ENCODE data around the gene MOCS3. TPM values are rescaled to one million over a fixed set of nuclear protein-coding genes. Genes with fewer than 3 reads are reported as not detected.
A peak's percentile ranks its signal among the peaks of the same experiment; 100 is the strongest.

MOCS3 gene
- total and polyA plus RNA-seq, 2 of the 13 experiments (the other 11 are each of a cell fraction or from before 2014, with no cell fraction given) = 3.7 to 8.4 TPM

- no peak for TF ChIP-seq ZMAT3 (CRISPR knock-in tag; conservative IDR thresholded peaks at IDR 0.05)
- TF ChIP-seq SSRP1 (CRISPR knock-in tag; IDR thresholded peaks at IDR 0.05) = no peak
- no peak for TF ChIP-seq ZIK1 (CRISPR knock-in tag; IDR thresholded peaks at IDR 0.05; ENCODE audit: borderline replicate concordance, low read depth)
- TF ChIP-seq MAFG (CRISPR knock-in tag; IDR thresholded peaks at IDR 0.05) = no peak
- no peak for TF ChIP-seq ZBTB10 (CRISPR knock-in tag; IDR thresholded peaks at IDR 0.05; ENCODE audit: borderline replicate concordance)
- TF ChIP-seq FLYWCH1 (CRISPR knock-in tag; IDR thresholded peaks at IDR 0.05) = no peak
- TF ChIP-seq KAT2B (IDR thresholded peaks at IDR 0.05; ENCODE audit: borderline replicate concordance, low read depth, low read length) = no peak
- 0 out of 2 replicates have a peak, but pooled peaks have one; percentile 18 for TF ChIP-seq PHF21A (CRISPR knock-in tag; IDR thresholded peaks at IDR 0.05)
- no peak for TF ChIP-seq RFX3 (CRISPR knock-in tag; IDR thresholded peaks at IDR 0.05)
- TF ChIP-seq SAFB2 (CRISPR knock-in tag; IDR thresholded peaks at IDR 0.05; ENCODE audit: borderline replicate concordance, low read depth) = no peak
- no peak for TF ChIP-seq ZNF230 (CRISPR knock-in tag; IDR thresholded peaks at IDR 0.05)
- peak; percentile 61 for TF ChIP-seq TBL1XR1 (IDR thresholded peaks at IDR 0.05; ENCODE audit: borderline replicate concordance, low read length, partially characterized antibody)
- no peak for TF ChIP-seq FOXC1 (CRISPR knock-in tag; IDR thresholded peaks at IDR 0.05; ENCODE audit: borderline replicate concordance)
- TF ChIP-seq ZNF7 (CRISPR knock-in tag; IDR thresholded peaks at IDR 0.05) = no peak
- TF ChIP-seq ZNF432 (CRISPR knock-in tag; IDR thresholded peaks at IDR 0.05; ENCODE audit: borderline replicate concordance) = no peak
- no peak for TF ChIP-seq RELA (CRISPR knock-in tag; IDR thresholded peaks at IDR 0.05)
- no peak for TF ChIP-seq SMAD1 (CRISPR knock-in tag; IDR thresholded peaks at IDR 0.05; ENCODE audit: borderline replicate concordance, low read depth)
- TF ChIP-seq GMEB1 (CRISPR knock-in tag; IDR thresholded peaks at IDR 0.05; ENCODE audit: borderline replicate concordance) = no peak
Observed at GRCh38 chr20:50992733-50993457, 34.3 kb downstream of the MOCS3 start (continued).

Measured in HepG2 (cell line).